Coronary artery (tissue), 2 donors: ENCODE results near the gene TENT5A.

Experiments
- DNase-seq: peaks from one replicate; pipeline ENCODE4 v3.0.0-alpha.2; 2017; ENCODE audit warnings: low spot score
- H3K27ac ChIP-seq, 2 donors: fragments of 200-600 bp; sonication (generic); one replicate each; pipeline ENCODE4 v1.5.1; 2016 to 2019
- H3K4me3 ChIP-seq: fragments of 200-600 bp; sonication (generic); 2 replicates; pipeline ENCODE4 v1.5.1; 2016; ENCODE audit warnings: mild to moderate bottlenecking, moderate library complexity
- CTCF ChIP-seq: fragments of 200-600 bp; sonication (generic); IDR thresholded peaks from one replicate; pipeline ENCODE4 v1.5.1; 2019; ENCODE audit warnings: antibody characterized with exemption

The TENT5A gene

GRCh38 chr6:81735756-81736380 is 16.6 kb downstream of the TENT5A start:
- Histone ChIP-seq H3K27ac (no peak overlapping the region), H3K4me3 (no peak overlapping the region)
- TF ChIP-seq CTCF, result no peak
- no peak for DNase-seq

GRCh38 chr6:81734500-81735150 is 17.9 kb downstream of the TENT5A start:
- TF ChIP-seq CTCF, result no peak
- DNase-seq, result no peak
- Histone ChIP-seq H3K27ac (no peak overlapping the region), H3K4me3 (no peak overlapping the region)

GRCh38 chr6:81734081-81734480 is 18.4 kb downstream of the TENT5A start:
- DNase-seq, result no peak
- TF ChIP-seq CTCF, result no peak
- Histone ChIP-seq H3K27ac (no peak overlapping the region), H3K4me3 (no peak overlapping the region)

GRCh38 chr6:81731814-81732213 is 20.7 kb downstream of the TENT5A start:
- Histone ChIP-seq H3K4me3 (no peak overlapping the region), H3K27ac (no peak overlapping the region)
- TF ChIP-seq CTCF, result no peak
- no peak for DNase-seq

GRCh38 chr6:81727876-81728517 is 24.5 kb downstream of the TENT5A start:
- H3K4me3 ChIP-seq, result no peak overlapping the region
- DNase-seq, result no peak
- no peak for TF ChIP-seq CTCF
- no peak overlapping the region for H3K27ac ChIP-seq

GRCh38 chr6:81725127-81725526 is 27.4 kb downstream of the TENT5A start:
- Histone ChIP-seq H3K27ac (no peak overlapping the region), H3K4me3 (no peak overlapping the region)
- DNase-seq, result no peak
- TF ChIP-seq CTCF, result no peak
